Dendritic cell treated with granulocyte-macrophage colony-stimulating factor and Interleukin-4, amounts not matched to agents 40 ng/mL and 50 ng/mL, for 4 days (primary cell): Measurements from ENCODE around the gene SLC15A3.

ENCODE experiments used
- H3K27ac Mint-ChIP-seq: one replicate; pipeline ENCODE4 v1.8.0; 2022; ENCODE audit warnings: mild to moderate bottlenecking, mixed read lengths
- H3K27me3 Mint-ChIP-seq: one replicate; pipeline ENCODE4 v1.8.0; 2022; ENCODE audit warnings: mild to moderate bottlenecking, mixed read lengths
- H3K36me3 Mint-ChIP-seq: one replicate; pipeline ENCODE4 v1.8.0; 2022; ENCODE audit warnings: low read depth, mixed read lengths
- H3K4me1 Mint-ChIP-seq: one replicate; pipeline ENCODE4 v1.8.0; 2022; ENCODE audit warnings: low read depth, mixed read lengths
- H3K4me3 Mint-ChIP-seq: one replicate; pipeline ENCODE4 v1.8.0; 2022; ENCODE audit warnings: mild to moderate bottlenecking, moderate library complexity, mixed read lengths
- H3K9me3 Mint-ChIP-seq: one replicate; pipeline ENCODE4 v1.8.0; 2022; ENCODE audit warnings: mixed read lengths
- intact Hi-C: fragments of 100-400 bp; cut with micrococcal nuclease; formaldehyde crosslinking; loops from one replicate; pipeline ENCODE4 v1.15.0; 2022

The SLC15A3 gene

GRCh38 chr11:60926500-60926899, 25.5 kb downstream of the SLC15A3 start:
- Mint-ChIP-seq H3K9me3 (no peaks in the 10 kb centered on the region), H3K36me3 (peaks cover 22% of the 10 kb centered on the region), H3K27ac (no peak overlapping the region), H3K4me3 (no peak overlapping the region), H3K4me1 (peaks cover 20% of the 10 kb centered on the region), H3K27me3 (peaks cover 84% of the 10 kb centered on the region)
- intact Hi-C loops = no loop called here

- no peak overlapping the region for H3K4me3 Mint-ChIP-seq
- peaks cover 28% of the 10 kb centered on the region for H3K36me3 Mint-ChIP-seq
- peaks cover 20% of the 10 kb centered on the region for H3K4me1 Mint-ChIP-seq
- no peaks in the 10 kb centered on the region for H3K9me3 Mint-ChIP-seq
- intact Hi-C loops = no loop called here
- H3K27me3 Mint-ChIP-seq = peaks cover 77% of the 10 kb centered on the region
- no peak overlapping the region for H3K27ac Mint-ChIP-seq
Measured at GRCh38 chr11:60925868-60926267, 26.1 kb downstream of the SLC15A3 start.

GRCh38 chr11:60924906-60925853, 26.8 kb downstream of the SLC15A3 start:
- peaks cover 70% of the 10 kb centered on the region for H3K27me3 Mint-ChIP-seq
- H3K9me3 Mint-ChIP-seq = no peaks in the 10 kb centered on the region
- intact Hi-C loops = no loop called here
- H3K27ac Mint-ChIP-seq = no peak overlapping the region
- peaks cover 20% of the 10 kb centered on the region for H3K4me1 Mint-ChIP-seq
- H3K4me3 Mint-ChIP-seq = peak overlapping the region; percentile 62
- peaks cover 35% of the 10 kb centered on the region for H3K36me3 Mint-ChIP-seq

- Mint-ChIP-seq H3K9me3 (no peaks in the 10 kb centered on the region), H3K27ac (no peak within 1 kb of the TSS), H3K27me3 (peaks cover 62% of the 10 kb centered on the region), H3K4me3 (peak within 1 kb of the TSS; percentile 62), H3K36me3 (peaks cover 43% of the 10 kb centered on the region), H3K4me1 (peaks cover 29% of the 10 kb centered on the region)
- intact Hi-C loops = no loop called here
Measured at GRCh38 chr11:60924110-60924905, 27.7 kb downstream of the SLC15A3 start, which contains the start of gene TMEM132A. Gene TMEM132A, plus strand, starts transcription at chr11:60924460. Its CDS starts 174 bp downstream, at chr11:60924634.

GRCh38 chr11:60923800-60924109, 28.2 kb downstream of the SLC15A3 start:
- H3K4me1 Mint-ChIP-seq = peaks cover 34% of the 10 kb centered on the region
- no peak overlapping the region for H3K27ac Mint-ChIP-seq
- H3K9me3 Mint-ChIP-seq = no peaks in the 10 kb centered on the region
- no peak overlapping the region for H3K4me3 Mint-ChIP-seq
- intact Hi-C loops = no loop called here
- H3K27me3 Mint-ChIP-seq = peaks cover 56% of the 10 kb centered on the region
- peaks cover 43% of the 10 kb centered on the region for H3K36me3 Mint-ChIP-seq

- Mint-ChIP-seq H3K4me1 (peaks cover 38% of the 10 kb centered on the region), H3K9me3 (no peaks in the 10 kb centered on the region), H3K27me3 (peaks cover 54% of the 10 kb centered on the region), H3K27ac (no peak overlapping the region), H3K4me3 (no peak overlapping the region), H3K36me3 (peaks cover 43% of the 10 kb centered on the region)
- intact Hi-C loops = no loop called here
Measured at GRCh38 chr11:60923326-60923725, 28.6 kb downstream of the SLC15A3 start.

GRCh38 chr11:60922906-60923305, 29.1 kb downstream of the SLC15A3 start:
- Mint-ChIP-seq H3K9me3 (no peaks in the 10 kb centered on the region), H3K27me3 (peaks cover 52% of the 10 kb centered on the region), H3K27ac (no peak overlapping the region), H3K36me3 (peaks cover 43% of the 10 kb centered on the region), H3K4me1 (peaks cover 41% of the 10 kb centered on the region), H3K4me3 (no peak overlapping the region)
- intact Hi-C loops = no loop called here

GRCh38 chr11:60921777-60922335, 30.1 kb downstream of the SLC15A3 start:
- H3K4me3 Mint-ChIP-seq = no peak overlapping the region

GRCh38 chr11:60921259-60921658, 30.7 kb downstream of the SLC15A3 start:
- Mint-ChIP-seq H3K27me3 (peaks cover 36% of the 10 kb centered on the region), H3K27ac (no peak overlapping the region), H3K36me3 (peaks cover 43% of the 10 kb centered on the region), H3K9me3 (no peaks in the 10 kb centered on the region), H3K4me3 (no peak overlapping the region), H3K4me1 (peaks cover 52% of the 10 kb centered on the region)
- intact Hi-C loops = no loop called here

More at GRCh38 chr11:60921777-60922335, 30.1 kb downstream of the SLC15A3 start:
- Mint-ChIP-seq H3K27me3 (peaks cover 41% of the 10 kb centered on the region), H3K27ac (no peak overlapping the region), H3K9me3 (no peaks in the 10 kb centered on the region), H3K4me1 (peaks cover 46% of the 10 kb centered on the region), H3K36me3 (peaks cover 43% of the 10 kb centered on the region)
- intact Hi-C loops = no loop called here

GRCh38 chr11:60919956-60920355, 32.0 kb downstream of the SLC15A3 start:
- peak overlapping the region; percentile 13 for H3K4me3 Mint-ChIP-seq
- no peaks in the 10 kb centered on the region for H3K9me3 Mint-ChIP-seq
- peaks cover 47% of the 10 kb centered on the region for H3K36me3 Mint-ChIP-seq
- peak overlapping the region; percentile 39 for H3K27ac Mint-ChIP-seq
- intact Hi-C loops = no loop called here
- peaks cover 24% of the 10 kb centered on the region for H3K27me3 Mint-ChIP-seq
- peaks cover 51% of the 10 kb centered on the region for H3K4me1 Mint-ChIP-seq

GRCh38 chr11:60919320-60919719, 32.7 kb downstream of the SLC15A3 start:
- Mint-ChIP-seq H3K27me3 (peaks cover 20% of the 10 kb centered on the region), H3K27ac (peak overlapping the region; percentile 39), H3K4me1 (peaks cover 49% of the 10 kb centered on the region), H3K36me3 (peaks cover 48% of the 10 kb centered on the region), H3K4me3 (peak overlapping the region; percentile 20), H3K9me3 (no peaks in the 10 kb centered on the region)
- intact Hi-C loops = no loop called here

GRCh38 chr11:60918939-60919265, 33.1 kb downstream of the SLC15A3 start:
- Mint-ChIP-seq H3K4me3 (no peak overlapping the region), H3K27me3 (peaks cover 16% of the 10 kb centered on the region), H3K9me3 (no peaks in the 10 kb centered on the region), H3K4me1 (peaks cover 49% of the 10 kb centered on the region), H3K36me3 (peaks cover 52% of the 10 kb centered on the region), H3K27ac (peak overlapping the region; percentile 39)
- intact Hi-C loops = no loop called here

GRCh38 chr11:60918251-60918938, 33.6 kb downstream of the SLC15A3 start:
- intact Hi-C loops = no loop called here
- Mint-ChIP-seq H3K4me1 (peaks cover 53% of the 10 kb centered on the region), H3K27ac (peak overlapping the region; percentile 39), H3K36me3 (peaks cover 53% of the 10 kb centered on the region), H3K4me3 (no peak overlapping the region), H3K9me3 (no peaks in the 10 kb centered on the region), H3K27me3 (peaks cover 11% of the 10 kb centered on the region)
